Lower lobe of right lung (tissue), 2 donors: ENCODE measurements around the gene CD3G. TPM values are rescaled to one million over a fixed set of nuclear protein-coding genes. Genes with fewer than 3 reads are reported as not detected.

ENCODE experiments used
- ATAC-seq, 2 donors: fragments of 200-7000 bp; cut with Tn5 transposase; one replicate each; pipeline ENCODE4 v1.9.1; 2020 to 2022; ENCODE audit warnings: mild to moderate bottlenecking in 2 of 2, moderate library complexity in 2 of 2
- DNase-seq: peaks from one replicate; pipeline ENCODE4 v3.0.0-alpha.2; 2020
- H3K27ac ChIP-seq: fragments of 200-600 bp; one replicate; pipeline ENCODE4 v1.8.0; 2022
- H3K27me3 ChIP-seq: fragments of 200-600 bp; one replicate; pipeline ENCODE4 v1.8.0; 2022; ENCODE audit warnings: low read depth
- H3K36me3 ChIP-seq: fragments of 200-600 bp; one replicate; pipeline ENCODE4 v1.8.0; 2022; ENCODE audit warnings: mild to moderate bottlenecking
- H3K4me1 ChIP-seq: fragments of 200-600 bp; one replicate; pipeline ENCODE4 v1.8.0; 2022
- H3K4me3 ChIP-seq: fragments of 200-600 bp; one replicate; pipeline ENCODE4 v1.8.0; 2022; ENCODE audit warnings: mild to moderate bottlenecking
- H3K9me3 ChIP-seq: fragments of 200-600 bp; one replicate; pipeline ENCODE4 v1.8.0; 2022
- intact Hi-C: fragments of 100-400 bp; cut with DNase I; formaldehyde crosslinking; loops from one replicate; pipeline ENCODE4 v1.11.0; 2022
- total RNA-seq: library from RNA; stranded (reverse); fragmentation: NEBNext Ultra II Directional; extraction: Animal tissue kit (Norgen Biotek cat#: 25700); gene quantifications from one replicate; pipeline ENCODE4 v1.2.1, GENCODE V29; 2021
- TF ChIP-seq, protein P1 (sequence below): fragments of 200-600 bp; IDR thresholded peaks from one replicate; pipeline ENCODE4 v1.8.0; 2022; ENCODE audit warnings: antibody characterized with exemption, mild to moderate bottlenecking
- donor health status: DM: no; HTN: yes; CAD: no; lungs with severe emphysema.

CD3G gene
- total RNA-seq, 1 donor from 2014 or later, result 4.0 TPM

DNA sequence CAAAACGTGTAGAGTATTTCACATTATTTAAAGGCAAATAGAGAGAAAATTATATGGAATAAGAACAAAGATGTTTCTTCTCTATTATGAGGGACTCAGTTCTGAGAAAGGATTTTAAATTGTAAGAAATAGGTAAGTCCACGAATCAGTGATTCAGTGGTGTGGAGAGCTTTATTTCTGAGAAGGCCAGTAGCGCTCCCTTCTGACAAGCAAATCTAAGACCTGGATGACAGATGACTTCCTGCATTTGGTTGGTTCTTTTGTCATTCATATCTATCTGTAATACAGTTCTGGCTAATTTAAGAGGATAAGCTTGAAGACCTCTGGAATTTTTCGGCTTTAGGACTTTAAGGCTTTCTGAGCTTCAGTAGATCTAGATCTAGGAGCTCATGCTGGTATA, 32.6 kb upstream of the CD3G start:
- intact Hi-C loops, result no loop called here
- Histone ChIP-seq H3K4me1 (peaks cover 14% of the 10 kb centered on the region), H3K9me3 (no peaks in the 10 kb centered on the region)

DNA sequence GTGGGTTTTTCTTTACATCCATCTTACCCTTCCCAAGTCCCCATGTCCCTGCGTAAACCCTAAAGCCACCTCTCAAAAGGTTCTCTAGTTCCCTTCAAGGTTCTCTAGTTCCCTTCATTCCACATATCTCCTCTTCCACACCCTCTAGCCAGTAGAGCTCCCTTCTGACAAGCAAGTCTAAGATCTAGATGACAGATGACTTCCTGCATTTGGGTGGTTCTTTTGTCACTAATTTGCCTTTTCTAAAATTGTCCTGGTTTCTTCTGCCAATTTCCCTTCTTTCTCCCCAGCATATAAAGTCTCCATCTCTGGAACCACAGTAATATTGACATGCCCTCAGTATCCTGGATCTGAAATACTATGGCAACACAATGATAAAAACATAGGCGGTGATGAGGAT, 31.8 kb upstream of the CD3G start:
- H3K27ac ChIP-seq, result no peak overlapping the region
- intact Hi-C loops, result no loop called here
- H3K4me3 ChIP-seq, result no peak overlapping the region
- no peaks in the 10 kb centered on the region for H3K36me3 ChIP-seq
- no peak for ATAC-seq
- no peaks in the 10 kb centered on the region for H3K9me3 ChIP-seq
- H3K27me3 ChIP-seq, result no peaks in the 10 kb centered on the region
- no peak for DNase-seq
- H3K4me1 ChIP-seq, result peaks cover 22% of the 10 kb centered on the region
- TF ChIP-seq, protein P1, sequence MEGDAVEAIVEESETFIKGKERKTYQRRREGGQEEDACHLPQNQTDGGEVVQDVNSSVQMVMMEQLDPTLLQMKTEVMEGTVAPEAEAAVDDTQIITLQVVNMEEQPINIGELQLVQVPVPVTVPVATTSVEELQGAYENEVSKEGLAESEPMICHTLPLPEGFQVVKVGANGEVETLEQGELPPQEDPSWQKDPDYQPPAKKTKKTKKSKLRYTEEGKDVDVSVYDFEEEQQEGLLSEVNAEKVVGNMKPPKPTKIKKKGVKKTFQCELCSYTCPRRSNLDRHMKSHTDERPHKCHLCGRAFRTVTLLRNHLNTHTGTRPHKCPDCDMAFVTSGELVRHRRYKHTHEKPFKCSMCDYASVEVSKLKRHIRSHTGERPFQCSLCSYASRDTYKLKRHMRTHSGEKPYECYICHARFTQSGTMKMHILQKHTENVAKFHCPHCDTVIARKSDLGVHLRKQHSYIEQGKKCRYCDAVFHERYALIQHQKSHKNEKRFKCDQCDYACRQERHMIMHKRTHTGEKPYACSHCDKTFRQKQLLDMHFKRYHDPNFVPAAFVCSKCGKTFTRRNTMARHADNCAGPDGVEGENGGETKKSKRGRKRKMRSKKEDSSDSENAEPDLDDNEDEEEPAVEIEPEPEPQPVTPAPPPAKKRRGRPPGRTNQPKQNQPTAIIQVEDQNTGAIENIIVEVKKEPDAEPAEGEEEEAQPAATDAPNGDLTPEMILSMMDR, result no peak

More for the DNA sequence above, 32.6 kb upstream of the CD3G start:
- H3K27ac ChIP-seq, result no peak overlapping the region
- ATAC-seq (no peak), DNase-seq (no peak)
- H3K27me3 ChIP-seq, result no peaks in the 10 kb centered on the region
- TF ChIP-seq, protein P1, result no peak
- H3K4me3 ChIP-seq, result no peak overlapping the region
- no peaks in the 10 kb centered on the region for H3K36me3 ChIP-seq

DNA sequence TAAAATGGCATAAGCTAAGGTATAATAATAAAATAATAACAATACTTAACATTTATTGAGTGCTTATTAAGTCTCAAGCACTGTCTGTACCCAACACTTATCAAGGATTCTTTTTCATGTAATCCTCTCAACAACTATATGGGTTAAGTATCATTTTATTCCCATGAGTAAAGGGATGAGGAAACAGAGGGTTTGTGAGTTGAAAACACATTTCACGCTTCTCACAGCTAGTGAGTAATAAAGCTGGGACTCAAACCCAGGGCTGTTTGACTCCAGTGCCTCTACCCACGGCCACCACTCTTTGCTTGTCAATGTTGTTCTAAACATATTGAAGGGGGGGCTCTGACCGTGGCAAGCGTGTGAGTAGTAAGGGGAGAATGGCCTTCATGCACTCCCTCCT, 30.9 kb upstream of the CD3G start:
- no peaks in the 10 kb centered on the region for H3K27me3 ChIP-seq
- no peaks in the 10 kb centered on the region for H3K9me3 ChIP-seq
- TF ChIP-seq, protein P1, result no peak
- ATAC-seq (no peak), DNase-seq (no peak)
- H3K4me3 ChIP-seq, result no peak overlapping the region
- intact Hi-C loops, result no loop called here
- H3K27ac ChIP-seq, result no peak overlapping the region
- H3K4me1 ChIP-seq, result peaks cover 31% of the 10 kb centered on the region
- no peaks in the 10 kb centered on the region for H3K36me3 ChIP-seq

DNA sequence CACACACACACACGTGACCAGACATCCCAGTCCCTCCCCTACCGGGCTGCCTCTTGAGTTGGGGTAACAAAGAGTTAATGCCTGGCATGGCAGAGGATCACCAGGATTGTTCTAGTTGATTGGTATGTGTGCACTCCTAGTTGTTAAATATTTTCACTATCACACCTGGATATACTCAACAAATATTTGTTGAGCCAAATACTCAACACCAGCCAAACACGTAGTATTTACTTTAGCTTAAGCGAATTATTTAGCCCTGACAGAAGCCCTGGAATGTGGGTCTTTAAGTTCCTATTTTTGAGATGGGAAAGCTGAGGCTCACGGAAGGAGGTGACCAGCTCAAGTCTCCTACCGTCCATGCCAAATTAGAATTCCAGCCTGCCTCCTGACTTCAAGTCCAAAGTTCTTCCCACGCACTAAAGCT, 29.1 kb upstream of the CD3G start:
- Histone ChIP-seq H3K9me3 (no peaks in the 10 kb centered on the region), H3K4me3 (no peak overlapping the region), H3K36me3 (no peaks in the 10 kb centered on the region), H3K4me1 (peaks cover 49% of the 10 kb centered on the region), H3K27ac (no peak overlapping the region), H3K27me3 (no peaks in the 10 kb centered on the region)
- intact Hi-C loops, result no loop called here
- ATAC-seq (peak; percentile 22 to 63), DNase-seq (no peak)
- TF ChIP-seq, protein P1, result no peak

DNA sequence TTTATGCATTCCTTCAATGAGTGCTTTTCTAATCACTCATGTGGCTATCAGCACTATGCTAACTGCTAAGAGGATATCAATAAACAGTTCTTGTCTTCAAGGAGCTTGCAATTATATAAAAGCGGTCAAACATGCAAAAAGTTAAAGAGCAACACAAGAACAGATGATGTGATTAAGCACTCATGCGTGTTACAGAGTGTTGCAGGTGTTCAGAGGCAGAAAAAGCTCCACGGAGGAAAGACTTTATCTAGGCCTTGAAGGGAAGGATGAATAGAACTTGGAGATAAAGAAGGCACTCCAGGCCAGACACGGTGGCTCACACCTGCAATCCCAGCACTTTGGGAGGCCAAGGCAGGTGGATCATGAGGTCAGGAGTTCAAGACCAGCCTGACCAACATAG, 26.0 kb upstream of the CD3G start:
- H3K27ac ChIP-seq, result peak overlapping the region; percentile 76

More for the DNA sequence above, 26.0 kb upstream of the CD3G start:
- H3K4me1 ChIP-seq, result peaks cover 64% of the 10 kb centered on the region
- H3K27me3 ChIP-seq, result no peaks in the 10 kb centered on the region
- H3K36me3 ChIP-seq, result no peaks in the 10 kb centered on the region
- H3K9me3 ChIP-seq, result no peaks in the 10 kb centered on the region
- intact Hi-C loops, result no loop called here
- DNase-seq (no peak), ATAC-seq (no peak)
- H3K4me3 ChIP-seq, result no peak overlapping the region
- TF ChIP-seq, protein P1, result no peak
